ENCODE data around the gene PLCH2.

DNA sequence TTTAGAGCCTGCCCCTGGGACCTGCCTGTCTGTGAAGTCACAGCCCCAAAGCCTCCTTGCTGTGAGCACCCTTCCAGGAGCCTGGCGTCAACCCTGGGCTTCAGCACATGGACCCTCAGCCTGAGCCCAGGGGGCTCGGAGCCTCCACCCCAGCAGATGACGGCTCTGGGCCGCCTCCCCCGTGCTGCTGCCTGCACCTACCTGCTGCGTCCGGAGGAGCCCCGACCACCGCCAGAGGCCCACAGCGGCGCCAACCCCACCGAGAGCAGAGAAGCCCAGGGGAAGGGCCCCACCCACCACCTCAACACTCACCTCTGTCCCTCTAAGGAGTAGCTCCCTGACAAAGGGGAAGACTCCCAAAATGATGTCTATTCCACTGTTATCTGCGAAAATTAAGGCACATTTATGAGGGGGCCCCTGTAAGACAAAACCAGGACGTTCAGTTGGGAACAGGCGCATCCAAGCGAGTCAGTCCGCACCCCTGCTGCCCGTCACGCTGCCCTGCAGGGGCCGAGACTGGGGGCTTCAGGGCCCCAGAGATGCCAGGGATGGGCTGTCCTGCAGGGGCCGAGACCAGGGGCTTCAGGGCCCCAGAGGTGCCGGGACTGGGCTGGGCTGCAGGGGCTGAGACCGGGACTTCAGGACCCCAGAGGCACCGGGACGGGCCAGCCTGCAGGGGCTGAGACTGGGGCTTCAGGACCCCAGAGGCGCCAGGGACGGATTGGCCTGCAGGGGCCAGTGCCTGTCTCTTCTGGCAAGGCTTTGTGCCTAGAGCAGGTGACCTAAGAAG lies 34.5 kb downstream of the PLCH2 start:
- TF ChIP-seq CREB1 (IDR thresholded peaks at IDR 0.05; ENCODE audit: low read depth) (no peak), YY1 (IDR thresholded peaks at IDR 0.05; ENCODE audit: low read depth) (no peak)
